Smooth muscle cell (in vitro differentiated cells): ENCODE measurements around the gene EVC. TPM values are rescaled to one million over a fixed set of nuclear protein-coding genes. Genes with fewer than 3 reads are reported as not detected.

Source experiments
- DNase-seq: peaks from one replicate; lab custom pipeline; 2025; ENCODE audit not compliant: unreplicated experiment; lab: John Stamatoyannopoulos, UW
- H2AFZ ChIP-seq: fragments of 200-600 bp; sonication (generic); 2 replicates; pipeline ENCODE4 v1.6.0; 2016; ENCODE audit warnings: antibody characterized with exemption, low read depth, mild to moderate bottlenecking
- H3F3A ChIP-seq: fragments of 200-600 bp; sonication (generic); 2 replicates; pipeline ENCODE4 v1.6.0; 2017; ENCODE audit warnings: antibody characterized with exemption, low read depth
- H3K27ac ChIP-seq: fragments of 200-600 bp; sonication (generic); 2 replicates; pipeline ENCODE4 v1.5.1; 2016; ENCODE audit warnings: low read depth, mild to moderate bottlenecking
- H3K27me3 ChIP-seq: fragments of 200-600 bp; sonication (generic); 2 replicates; pipeline ENCODE4 v1.6.1; 2016; ENCODE audit warnings: low read depth, mild to moderate bottlenecking
- H3K36me3 ChIP-seq: fragments of 200-600 bp; sonication (generic); 2 replicates; pipeline ENCODE4 v1.5.1; 2016; ENCODE audit warnings: low read depth
- H3K4me1 ChIP-seq: fragments of 200-600 bp; sonication (generic); 2 replicates; pipeline ENCODE4 v1.5.1; 2016; ENCODE audit warnings: low read depth
- H3K4me2 ChIP-seq: fragments of 200-600 bp; sonication (generic); 2 replicates; pipeline ENCODE4 v1.6.0; 2016; ENCODE audit warnings: mild to moderate bottlenecking
- H3K4me3 ChIP-seq: fragments of 200-600 bp; sonication (generic); 2 replicates; pipeline ENCODE4 v1.5.1; 2016; ENCODE audit warnings: mild to moderate bottlenecking
- H3K79me2 ChIP-seq: fragments of 200-600 bp; sonication (generic); 2 replicates; pipeline ENCODE4 v1.6.0; 2016; ENCODE audit warnings: low read depth, mild to moderate bottlenecking
- H3K9ac ChIP-seq: fragments of 200-600 bp; sonication (generic); 2 replicates; pipeline ENCODE4 v1.6.0; 2016; ENCODE audit warnings: low read depth
- H3K9me3 ChIP-seq: fragments of 200-600 bp; sonication (generic); replicated peaks from 2 replicates; pipeline ENCODE4 v1.5.1; 2016; ENCODE audit warnings: low read depth
- H4K20me1 ChIP-seq: fragments of 200-600 bp; sonication (generic); 2 replicates; pipeline ENCODE4 v1.6.0; 2016; ENCODE audit warnings: low read depth
- CTCF ChIP-seq: fragments of 200-600 bp; sonication (generic); IDR thresholded peaks from 2 replicates; pipeline ENCODE4 v1.5.1; 2017; ENCODE audit warnings: borderline replicate concordance, mild to moderate bottlenecking, antibody characterized with exemption; ENCODE audit not compliant: insufficient read depth, poor library complexity, severe bottlenecking
- WGBS: methylation state at CpG from one replicate; pipeline ENCODE4 v1.1.7; 2016; ENCODE audit warnings: low lambda C conversion rate; 5-methylcytosine and 5-hydroxymethylcytosine counted together
- polyA plus RNA-seq: library from polyadenylated mRNA; unstranded; fragments of >200 nt; fragmentation: Nextera tagmentation; extraction: Ambion mirVana; gene quantifications from 2 replicates; pipeline ENCODE4 v1.2.1, GENCODE V29; 2016
- total RNA-seq: library from RNA; depleted of rRNA; stranded (reverse); fragments of >200 nt; gene quantifications from 2 replicates; pipeline ENCODE4 v1.2.3, GENCODE V29; 2014

Gene EVC
- total and polyA plus RNA-seq, 2 experiments from 2014 or later: 7.5 to 15.5 TPM

- no peak for TF ChIP-seq CTCF
- H3K36me3 ChIP-seq: no peaks in the 10 kb centered on the region
Observed at GRCh38 chr4:5814421-5814820, 103.4 kb downstream of the EVC start.

GRCh38 chr4:5815641-5816040, 104.6 kb downstream of the EVC start:
- TF ChIP-seq CTCF: no peak
- Histone ChIP-seq H3K27ac (no peak overlapping the region), H3K4me3 (no peak overlapping the region), H3K36me3 (peaks cover 1% of the 10 kb centered on the region), H3K4me2 (no peak overlapping the region), H3F3A (no peaks in the 10 kb centered on the region), H3K4me1 (no peaks in the 10 kb centered on the region), H3K27me3 (no peaks in the 10 kb centered on the region), H3K9me3 (no peaks in the 10 kb centered on the region), H3K9ac (no peak overlapping the region), H2AFZ (no peak overlapping the region), H3K79me2 (no peaks in the 10 kb centered on the region), H4K20me1 (peaks cover 75% of the 10 kb centered on the region)
- 96% methylated on average over 5 of the region's 5 CpGs for WGBS
- DNase-seq: no peak

More at GRCh38 chr4:5814421-5814820, 103.4 kb downstream of the EVC start:
- Histone ChIP-seq H3K79me2 (no peaks in the 10 kb centered on the region), H2AFZ (no peak overlapping the region), H3K27ac (no peak overlapping the region), H3K27me3 (no peaks in the 10 kb centered on the region), H3K9me3 (no peaks in the 10 kb centered on the region), H3F3A (no peaks in the 10 kb centered on the region), H3K4me2 (no peak overlapping the region), H4K20me1 (peaks cover 69% of the 10 kb centered on the region), H3K4me1 (no peaks in the 10 kb centered on the region), H3K4me3 (no peak overlapping the region), H3K9ac (no peak overlapping the region)
- no peak for DNase-seq
- WGBS: 100% methylated on average over 6 of the region's 6 CpGs

- no peaks in the 10 kb centered on the region for H3K9me3 ChIP-seq
- H3K36me3 ChIP-seq: peaks cover 5% of the 10 kb centered on the region
- TF ChIP-seq CTCF: no peak
- no peak for DNase-seq
- H3K4me2 ChIP-seq: no peak overlapping the region
- H3F3A ChIP-seq: no peaks in the 10 kb centered on the region
- H3K9ac ChIP-seq: no peak overlapping the region
- 92% methylated on average over 8 of the region's 8 CpGs for WGBS
- H3K79me2 ChIP-seq: no peaks in the 10 kb centered on the region
- no peaks in the 10 kb centered on the region for H3K27me3 ChIP-seq
- peaks cover 79% of the 10 kb centered on the region for H4K20me1 ChIP-seq
- H3K4me1 ChIP-seq: no peaks in the 10 kb centered on the region
- no peak overlapping the region for H2AFZ ChIP-seq
- no peak overlapping the region for H3K4me3 ChIP-seq
- H3K27ac ChIP-seq: no peak overlapping the region
Observed at GRCh38 chr4:5816101-5816500, 105.1 kb downstream of the EVC start.

- no peak for TF ChIP-seq CTCF
- DNase-seq: no peak
- Histone ChIP-seq H3K4me2 (no peak overlapping the region), H3F3A (no peaks in the 10 kb centered on the region), H3K27me3 (no peaks in the 10 kb centered on the region), H3K4me1 (no peaks in the 10 kb centered on the region), H3K79me2 (no peaks in the 10 kb centered on the region), H3K4me3 (no peak overlapping the region), H3K9me3 (no peaks in the 10 kb centered on the region), H3K36me3 (peaks cover 5% of the 10 kb centered on the region), H3K27ac (no peak overlapping the region), H4K20me1 (peaks cover 86% of the 10 kb centered on the region), H2AFZ (no peak overlapping the region), H3K9ac (no peak overlapping the region)
- 95% methylated on average over 12 of the region's 12 CpGs for WGBS
Observed at GRCh38 chr4:5816851-5817375, 105.9 kb downstream of the EVC start.
